ENCODE measurements around the gene ADAMTS17.

Gene ADAMTS17

DNA sequence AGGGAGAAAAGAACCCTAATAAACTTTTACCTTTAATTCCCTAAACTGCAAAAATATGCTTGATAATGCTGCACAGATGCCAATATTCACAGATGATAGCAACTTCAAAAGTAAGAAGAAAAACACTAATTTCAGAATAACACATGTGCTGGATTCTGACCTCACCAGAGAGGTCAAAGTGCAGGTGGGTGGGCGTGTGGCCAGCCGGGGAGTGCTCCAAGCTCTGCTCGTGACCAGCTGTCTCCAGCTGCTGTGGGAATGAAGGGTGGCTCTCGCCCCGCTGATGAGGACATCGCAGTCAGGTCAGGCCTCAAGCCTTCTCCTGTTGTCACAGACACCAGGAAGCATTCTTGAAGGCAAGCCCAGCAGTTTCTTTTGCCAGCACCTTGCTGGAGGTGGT is 57.1 kb downstream of the ADAMTS17 start:
- TF ChIP-seq ZFX (IDR thresholded peaks at IDR 0.05) = no peak
- TF ChIP-seq, protein P1, sequence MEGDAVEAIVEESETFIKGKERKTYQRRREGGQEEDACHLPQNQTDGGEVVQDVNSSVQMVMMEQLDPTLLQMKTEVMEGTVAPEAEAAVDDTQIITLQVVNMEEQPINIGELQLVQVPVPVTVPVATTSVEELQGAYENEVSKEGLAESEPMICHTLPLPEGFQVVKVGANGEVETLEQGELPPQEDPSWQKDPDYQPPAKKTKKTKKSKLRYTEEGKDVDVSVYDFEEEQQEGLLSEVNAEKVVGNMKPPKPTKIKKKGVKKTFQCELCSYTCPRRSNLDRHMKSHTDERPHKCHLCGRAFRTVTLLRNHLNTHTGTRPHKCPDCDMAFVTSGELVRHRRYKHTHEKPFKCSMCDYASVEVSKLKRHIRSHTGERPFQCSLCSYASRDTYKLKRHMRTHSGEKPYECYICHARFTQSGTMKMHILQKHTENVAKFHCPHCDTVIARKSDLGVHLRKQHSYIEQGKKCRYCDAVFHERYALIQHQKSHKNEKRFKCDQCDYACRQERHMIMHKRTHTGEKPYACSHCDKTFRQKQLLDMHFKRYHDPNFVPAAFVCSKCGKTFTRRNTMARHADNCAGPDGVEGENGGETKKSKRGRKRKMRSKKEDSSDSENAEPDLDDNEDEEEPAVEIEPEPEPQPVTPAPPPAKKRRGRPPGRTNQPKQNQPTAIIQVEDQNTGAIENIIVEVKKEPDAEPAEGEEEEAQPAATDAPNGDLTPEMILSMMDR (conservative IDR thresholded peaks at IDR 0.05) = no peak
- H3K27ac ChIP-seq = no peak overlapping the region

DNA sequence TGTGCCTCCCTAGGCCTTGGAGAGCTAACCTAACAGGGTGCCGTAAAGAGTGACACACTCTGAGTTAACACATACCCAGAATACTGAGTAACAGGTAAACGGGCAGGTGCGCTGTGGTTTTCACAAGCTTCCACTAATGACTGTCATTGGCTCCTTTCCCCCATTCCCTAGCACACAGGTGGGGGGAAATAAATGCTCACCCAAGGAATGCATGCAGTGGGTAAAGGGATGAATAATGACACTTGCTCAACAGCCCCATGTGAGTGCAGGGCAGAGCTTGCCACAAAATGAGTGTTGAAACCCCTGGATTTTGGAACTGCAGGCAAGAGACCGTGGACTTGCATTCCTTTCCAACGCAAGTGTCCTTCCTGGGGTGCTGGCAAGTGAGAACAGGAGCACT is 57.6 kb downstream of the ADAMTS17 start:
- no peak overlapping the region for H3K27ac ChIP-seq
- TF ChIP-seq, protein P1 (conservative IDR thresholded peaks at IDR 0.05) = no peak
- no peak for TF ChIP-seq ZFX (IDR thresholded peaks at IDR 0.05)

DNA sequence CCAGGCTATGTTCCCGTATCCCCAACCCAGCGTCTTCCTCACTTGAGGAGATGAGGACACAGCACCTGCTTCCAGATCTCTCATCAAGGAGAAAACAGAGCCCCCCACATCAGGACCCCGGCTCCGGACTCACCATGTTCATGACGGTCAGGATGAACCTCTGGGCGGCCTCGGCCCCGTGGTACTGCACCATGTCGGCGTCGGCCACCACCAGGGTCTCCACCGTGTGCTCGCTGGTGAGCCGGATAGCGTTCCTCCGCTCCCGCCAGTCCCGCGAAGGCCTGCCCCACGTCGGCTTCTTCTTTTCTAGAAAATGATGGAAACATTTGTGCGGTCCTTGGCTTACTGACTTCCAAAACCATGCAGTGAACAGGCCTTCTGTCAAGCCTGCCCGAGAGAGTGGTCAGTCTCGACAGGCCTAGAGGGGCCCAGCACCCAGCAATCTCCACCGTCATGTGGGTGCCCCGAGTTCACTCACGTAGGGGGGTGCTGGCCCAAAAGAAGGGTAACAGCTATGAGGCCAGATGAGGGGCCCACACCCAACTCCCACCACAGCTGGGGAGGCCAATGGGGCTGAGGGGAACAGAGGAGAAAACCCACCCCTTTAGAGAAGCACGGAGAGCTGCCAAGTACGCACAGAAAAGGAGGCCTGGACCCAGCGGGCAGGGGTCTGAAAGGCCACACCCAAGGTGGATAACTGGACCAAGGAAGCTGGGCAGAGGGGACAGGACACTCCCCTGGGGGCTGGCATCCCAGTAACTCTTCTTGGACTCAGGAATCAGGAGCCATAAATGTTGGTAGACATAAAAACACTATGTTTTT is 60.5 kb downstream of the ADAMTS17 start:
- no peak overlapping the region for H3K27ac ChIP-seq
- TF ChIP-seq, protein P1 (conservative IDR thresholded peaks at IDR 0.05) = no peak
- no peak for TF ChIP-seq ZFX (IDR thresholded peaks at IDR 0.05)

DNA sequence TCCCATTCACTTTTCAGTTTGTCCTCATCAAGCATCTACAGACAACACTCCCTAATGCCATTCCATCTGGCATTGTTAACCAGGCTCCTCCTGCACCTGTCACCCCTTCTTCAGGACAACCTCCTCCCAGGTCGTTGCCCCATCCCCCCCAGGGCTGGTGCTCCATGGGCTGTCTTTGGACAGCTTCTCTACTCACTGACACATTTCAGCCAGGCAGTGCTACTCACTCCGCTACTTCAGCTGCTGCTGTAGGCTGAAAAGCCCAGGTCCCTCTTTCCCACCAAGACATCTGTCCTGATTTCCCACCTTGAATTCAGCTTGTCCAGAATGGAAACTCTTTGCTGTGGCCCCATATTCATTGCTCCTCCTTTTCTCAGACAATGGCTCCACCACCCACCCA is 61.9 kb downstream of the ADAMTS17 start:
- H3K27ac ChIP-seq = no peak overlapping the region
- TF ChIP-seq ZFX (IDR thresholded peaks at IDR 0.05) = no peak
- TF ChIP-seq, protein P1 (conservative IDR thresholded peaks at IDR 0.05) = no peak

DNA sequence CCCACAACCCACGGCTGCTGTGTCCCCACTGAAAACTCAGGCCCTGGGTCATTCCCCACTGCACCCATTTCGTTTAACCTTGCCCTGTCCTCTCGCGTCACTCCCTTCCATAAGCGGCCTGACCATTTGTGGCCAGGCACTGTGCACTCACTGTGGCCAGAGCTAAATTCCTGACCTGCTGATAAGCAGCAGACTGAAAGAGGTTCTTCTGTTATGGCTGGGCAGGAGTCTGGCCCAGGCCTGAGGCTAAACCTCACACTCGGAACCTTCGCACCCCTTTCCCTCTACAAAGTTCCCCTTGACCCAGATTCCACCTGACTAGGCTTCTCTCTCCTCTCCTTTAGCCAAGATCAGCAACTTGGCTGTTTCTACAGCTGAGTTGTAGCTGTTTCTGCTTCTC is 62.3 kb downstream of the ADAMTS17 start:
- H3K27ac ChIP-seq = no peak overlapping the region
- TF ChIP-seq, protein P1 (conservative IDR thresholded peaks at IDR 0.05) = no peak
- no peak for TF ChIP-seq ZFX (IDR thresholded peaks at IDR 0.05)

DNA sequence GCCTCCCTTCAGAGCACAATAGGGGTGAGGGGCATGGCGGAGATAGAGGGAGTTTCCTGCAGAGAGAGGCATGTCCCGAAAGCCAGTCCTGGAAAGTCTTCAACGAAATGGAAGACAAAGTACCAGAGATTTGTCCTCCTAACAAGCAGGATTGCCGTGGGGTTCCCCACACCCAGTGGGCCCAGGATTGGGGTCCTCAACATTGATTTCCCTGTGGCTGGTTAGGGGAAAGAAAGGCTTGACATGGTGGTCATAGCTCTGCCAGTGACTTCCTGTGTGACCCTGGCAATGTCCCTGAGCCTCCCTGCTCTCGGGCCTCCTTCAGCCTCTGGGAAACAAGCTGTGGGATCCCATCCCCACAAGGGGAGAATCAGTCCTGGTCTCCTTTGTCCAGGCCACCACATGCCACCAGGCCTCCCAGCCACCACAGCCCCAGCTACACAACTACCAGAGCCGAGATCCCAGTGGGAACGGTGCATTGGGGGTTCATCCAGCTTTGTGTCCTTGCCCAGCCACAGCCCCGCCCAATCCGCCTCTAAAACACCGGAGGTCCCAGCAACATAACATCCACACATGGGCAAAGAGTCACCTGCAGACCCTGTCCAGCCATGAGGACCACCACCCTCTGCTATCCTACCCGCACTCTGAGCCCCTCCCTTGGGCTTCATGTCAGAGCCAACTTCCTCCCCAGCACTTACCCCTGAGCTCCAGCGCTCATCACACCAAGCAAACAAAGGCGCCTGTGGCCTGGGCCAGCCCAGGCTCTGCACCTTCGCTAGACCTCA is 63.0 kb downstream of the ADAMTS17 start:
- H3K27ac ChIP-seq = no peak overlapping the region
- no peak for TF ChIP-seq ZFX (IDR thresholded peaks at IDR 0.05)
- TF ChIP-seq, protein P1 (conservative IDR thresholded peaks at IDR 0.05) = no peak
